Activated naive CD4-positive, alpha-beta T cell treated with anti-CD3 and anti-CD28 coated beads, Interleukin-2, amount 50 U/mL, for 72 hours (primary cell): ENCODE data around the gene BRSK2. TPM values are rescaled to one million over a fixed set of nuclear protein-coding genes. Genes with fewer than 3 reads are reported as not detected.

ENCODE experiments used
- ATAC-seq, 2 donors: fragments of 150-1000 bp; cut with Tn5 transposase; 2 replicates each; pipeline ENCODE4 v1.10.0; 2021; ENCODE audit warnings: mild to moderate bottlenecking in 2 of 2, moderate library complexity in 2 of 2
- DNase-seq, 2 donors: peaks; one replicate each; pipeline ENCODE4 v3.0.0; 2021 to 2022; ENCODE audit warnings: low spot score in 2 of 2
- H3K27ac Mint-ChIP-seq, 2 donors: one replicate each; pipeline ENCODE4 v1.8.0; 2022; ENCODE audit warnings: mild to moderate bottlenecking in 2 of 2, mixed read lengths in 2 of 2
- H3K36me3 Mint-ChIP-seq, 2 donors: one replicate each; pipeline ENCODE4 v1.8.0; 2022; ENCODE audit warnings: mixed read lengths in 2 of 2
- H3K9me3 Mint-ChIP-seq, 2 donors: one replicate each; pipeline ENCODE4 v1.8.0; 2022; ENCODE audit warnings: mixed read lengths in 2 of 2
- total RNA-seq, 2 donors: library from RNA; stranded (reverse); gene quantifications; one replicate each; pipeline ENCODE4 v1.2.3, GENCODE V29; 2022

The BRSK2 gene
- total RNA-seq, 2 donors from 2014 or later = 0.45 to 1.3 TPM

- no peak for ATAC-seq
- no peak for DNase-seq
Observed at GRCh38 chr11:1369371-1370005, 20.2 kb upstream of the BRSK2 start.

DNA sequence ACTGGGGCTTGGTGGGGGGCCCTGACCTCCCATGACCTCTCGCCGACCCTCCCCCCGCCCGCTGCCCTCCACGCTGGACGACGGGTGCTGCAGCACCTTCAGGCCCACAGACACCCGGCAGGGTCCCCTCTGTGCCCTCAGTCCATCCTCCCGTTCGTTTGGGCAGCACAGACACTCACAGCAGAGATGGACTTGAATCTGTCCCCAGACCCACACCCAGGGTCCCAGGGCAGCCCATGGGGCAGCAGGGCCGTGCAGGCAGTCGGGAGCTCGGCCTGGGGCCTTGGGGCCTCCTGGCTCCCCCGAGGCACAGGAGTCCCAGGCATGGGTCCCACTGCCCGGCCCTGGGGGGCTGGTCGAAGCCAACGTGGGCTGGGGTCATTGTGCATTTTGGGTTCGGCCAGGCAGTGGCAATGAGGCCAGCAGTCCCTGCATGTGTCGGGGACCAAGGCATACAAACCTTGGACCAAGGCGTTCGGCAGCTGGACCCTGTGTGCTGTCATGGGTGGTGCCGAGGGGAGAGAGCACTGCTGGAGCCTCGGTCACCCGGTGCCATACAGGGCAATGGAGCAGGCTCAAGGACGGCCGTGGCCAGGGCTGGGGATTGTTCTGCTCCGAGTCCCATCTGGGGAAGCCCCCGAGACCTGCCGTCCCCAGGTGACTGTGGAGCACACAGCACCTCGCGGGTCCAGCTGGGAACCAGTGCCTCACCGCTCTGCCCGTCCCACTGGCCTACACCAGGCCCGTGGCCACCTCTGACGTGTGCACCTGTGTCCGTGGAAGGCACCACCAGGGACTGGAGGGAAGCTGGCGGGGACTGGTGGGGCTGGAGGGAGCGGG lies 19.3 kb upstream of the BRSK2 start:
- DNase-seq (no peak), ATAC-seq (no peak)
- H3K9me3 Mint-ChIP-seq = peaks cover 0 to 4% of the 10 kb centered on the region in 2 donors
- no peak overlapping the region for H3K27ac Mint-ChIP-seq
- H3K36me3 Mint-ChIP-seq = no peaks in the 10 kb centered on the region

More at GRCh38 chr11:1369371-1370005, 20.2 kb upstream of the BRSK2 start:
- Mint-ChIP-seq H3K36me3 (peaks cover 0 to 5% of the 10 kb centered on the region in 2 donors), H3K27ac (peak overlapping the region in 1 of 2 donors; percentile 36), H3K9me3 (peaks cover 0 to 5% of the 10 kb centered on the region in 2 donors)

DNA sequence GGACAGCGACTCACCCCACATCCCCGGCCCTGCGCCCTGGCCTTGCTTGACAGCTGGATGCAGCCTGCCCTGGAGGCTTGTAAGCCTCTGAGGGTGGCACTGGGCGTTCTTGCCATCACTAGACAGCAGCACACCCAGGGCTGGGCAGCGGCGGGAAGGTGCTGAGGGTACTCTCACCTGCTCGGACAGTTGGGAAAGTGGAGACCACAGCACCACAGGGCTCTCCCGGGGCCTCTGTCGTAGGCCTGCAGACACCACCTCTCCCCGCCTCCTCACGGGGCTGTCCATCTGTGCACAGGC lies 18.8 kb upstream of the BRSK2 start:
- no peak overlapping the region for H3K27ac Mint-ChIP-seq

DNA sequence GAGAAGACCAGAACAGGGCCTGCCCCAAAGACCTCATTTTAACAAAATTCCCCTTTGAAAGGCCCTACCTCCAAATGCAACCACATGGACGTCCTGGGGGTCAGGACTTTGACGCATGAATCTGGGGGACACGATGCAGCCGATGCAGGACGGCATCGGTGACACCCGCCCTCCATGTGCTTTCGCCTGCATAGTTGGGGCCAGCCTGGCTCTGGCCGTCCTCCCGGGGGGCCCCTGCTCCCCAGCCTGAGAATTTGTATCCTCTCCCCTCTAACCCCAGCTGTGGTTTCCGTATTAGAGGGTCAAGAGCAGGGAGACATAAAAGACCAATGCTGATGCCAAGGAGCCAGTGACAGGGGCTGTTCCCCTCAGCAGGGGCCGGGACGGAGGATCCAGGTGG lies 18.4 kb upstream of the BRSK2 start:
- no peaks in the 10 kb centered on the region for H3K9me3 Mint-ChIP-seq
- no peak for DNase-seq
- no peak overlapping the region for H3K27ac Mint-ChIP-seq
- H3K36me3 Mint-ChIP-seq = no peaks in the 10 kb centered on the region
- ATAC-seq = no peak

More for the DNA sequence above, 18.8 kb upstream of the BRSK2 start:
- DNase-seq (no peak), ATAC-seq (no peak)
- Mint-ChIP-seq H3K36me3 (no peaks in the 10 kb centered on the region), H3K9me3 (no peaks in the 10 kb centered on the region)

DNA sequence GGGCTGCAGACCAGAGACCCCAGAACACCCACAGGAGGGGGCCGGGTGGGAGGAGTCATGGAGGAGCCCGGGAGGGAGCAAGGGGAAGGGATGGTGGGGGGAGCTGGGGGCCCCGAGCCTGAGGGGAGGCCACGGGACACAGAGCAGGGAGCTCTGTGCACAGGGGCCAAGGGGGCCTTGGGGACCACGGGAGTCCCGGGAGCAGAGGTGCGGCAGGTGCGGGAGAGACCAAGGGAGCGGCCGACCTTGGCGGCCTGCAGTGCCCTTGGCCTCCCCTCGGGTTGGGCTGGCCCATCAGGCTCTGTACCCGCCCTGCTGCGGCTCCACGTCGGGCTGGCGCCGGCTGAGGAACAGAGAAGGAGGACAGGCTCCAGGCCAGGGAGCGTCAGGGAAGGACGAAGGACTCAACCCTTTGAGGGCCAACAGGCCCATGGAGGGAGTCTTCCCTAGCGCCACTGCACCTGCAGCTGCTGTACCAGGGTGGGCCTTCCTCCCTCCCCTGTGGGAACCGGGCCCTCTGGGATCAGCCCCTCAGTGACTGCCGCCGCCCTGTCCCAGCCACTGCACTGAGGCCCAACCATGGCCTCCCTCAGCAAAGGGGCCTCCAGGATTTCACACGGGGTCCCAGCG lies 17.8 kb upstream of the BRSK2 start:
- no peak for ATAC-seq
- H3K9me3 Mint-ChIP-seq = no peaks in the 10 kb centered on the region
- no peak for DNase-seq
- H3K36me3 Mint-ChIP-seq = no peaks in the 10 kb centered on the region
- no peak overlapping the region for H3K27ac Mint-ChIP-seq

- Mint-ChIP-seq H3K9me3 (no peaks in the 10 kb centered on the region), H3K27ac (no peak overlapping the region), H3K36me3 (no peaks in the 10 kb centered on the region)
- DNase-seq (no peak), ATAC-seq (no peak)
Observed at GRCh38 chr11:1372660-1373059, 17.1 kb upstream of the BRSK2 start.

GRCh38 chr11:1373536-1374214 lies 16.1 kb upstream of the BRSK2 start:
- no peak for ATAC-seq
- DNase-seq = no peak
- Mint-ChIP-seq H3K9me3 (no peaks in the 10 kb centered on the region), H3K27ac (no peak overlapping the region), H3K36me3 (no peaks in the 10 kb centered on the region)

GRCh38 chr11:1375161-1375954 lies 14.4 kb upstream of the BRSK2 start:
- ATAC-seq = no peak
- no peaks in the 10 kb centered on the region for H3K36me3 Mint-ChIP-seq

GRCh38 chr11:1375955-1376258 lies 13.8 kb upstream of the BRSK2 start:
- Mint-ChIP-seq H3K36me3 (no peaks in the 10 kb centered on the region), H3K9me3 (no peaks in the 10 kb centered on the region), H3K27ac (no peak overlapping the region)
- DNase-seq (no peak), ATAC-seq (no peak)

More at GRCh38 chr11:1375161-1375954, 14.4 kb upstream of the BRSK2 start:
- no peaks in the 10 kb centered on the region for H3K9me3 Mint-ChIP-seq
- H3K27ac Mint-ChIP-seq = no peak overlapping the region
- no peak for DNase-seq

- no peaks in the 10 kb centered on the region for H3K36me3 Mint-ChIP-seq
- H3K27ac Mint-ChIP-seq = peak overlapping the region in 1 of 2 donors; percentile 36
- ATAC-seq = no peak
Observed at GRCh38 chr11:1377231-1377780, 12.4 kb upstream of the BRSK2 start.

DNA sequence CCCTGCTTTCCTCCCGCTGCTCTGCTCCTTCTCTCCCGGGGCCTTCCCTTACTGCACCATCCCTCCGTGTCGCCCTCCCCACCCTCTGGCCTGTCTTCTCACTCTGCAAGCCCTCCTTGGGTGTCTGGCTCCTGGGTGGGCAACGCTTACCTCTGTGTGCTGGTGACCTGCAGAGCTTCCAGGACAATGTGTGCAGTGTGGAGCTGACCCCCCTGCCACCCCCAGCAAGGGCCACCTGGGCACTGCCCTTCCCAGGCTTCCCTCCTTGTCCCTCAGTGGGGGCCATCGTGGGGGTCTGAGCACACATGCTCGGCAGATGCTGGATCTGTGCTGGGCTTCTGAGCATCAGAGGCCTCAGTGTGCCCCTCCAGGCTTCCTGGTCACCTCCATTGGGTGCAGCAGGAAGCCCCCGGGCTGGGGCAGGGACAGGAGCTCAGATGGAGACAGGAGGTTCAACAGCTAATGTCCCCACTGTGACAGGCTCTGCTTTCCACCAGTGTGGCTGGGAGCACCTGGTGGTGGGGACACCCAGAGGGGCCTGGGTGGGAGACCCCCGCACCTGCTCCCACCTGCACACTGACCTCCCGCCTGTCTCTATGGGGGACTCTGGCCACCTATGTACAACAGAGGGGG lies 7.8 kb upstream of the BRSK2 start:
- peak overlapping the region in 1 of 2 donors; percentile 83 for H3K27ac Mint-ChIP-seq
- H3K36me3 Mint-ChIP-seq = no peaks in the 10 kb centered on the region
- no peak for DNase-seq
- ATAC-seq = no peak
- H3K9me3 Mint-ChIP-seq = no peaks in the 10 kb centered on the region

More at GRCh38 chr11:1377231-1377780, 12.4 kb upstream of the BRSK2 start:
- DNase-seq = no peak
- no peaks in the 10 kb centered on the region for H3K9me3 Mint-ChIP-seq

GRCh38 chr11:1382429-1382828 lies 7.3 kb upstream of the BRSK2 start:
- Mint-ChIP-seq H3K36me3 (no peaks in the 10 kb centered on the region), H3K27ac (peak overlapping the region in 1 of 2 donors; percentile 83), H3K9me3 (no peaks in the 10 kb centered on the region)
- ATAC-seq = no peak
- no peak for DNase-seq

- DNase-seq = peak; percentile 61 to 80
- no peaks in the 10 kb centered on the region for H3K36me3 Mint-ChIP-seq
- ATAC-seq = peak; percentile 86 to 87
- H3K27ac Mint-ChIP-seq = peak overlapping the region; percentile 36 to 83
- no peaks in the 10 kb centered on the region for H3K9me3 Mint-ChIP-seq
Observed at GRCh38 chr11:1382831-1383607, 6.7 kb upstream of the BRSK2 start.

GRCh38 chr11:1384199-1384970 lies 5.3 kb upstream of the BRSK2 start:
- ATAC-seq = peak in 1 of 2 donors; percentile 25
- no peak for DNase-seq
- Mint-ChIP-seq H3K9me3 (no peaks in the 10 kb centered on the region), H3K36me3 (no peaks in the 10 kb centered on the region), H3K27ac (peak overlapping the region in 1 of 2 donors; percentile 83)
